Memory B cell (primary cell): ENCODE results near the gene MAST4.

Experiments
- ATAC-seq: fragments of 150-1000 bp; cut with Tn5 transposase; 2 replicates; pipeline ENCODE4 v1.10.0; 2021; ENCODE audit warnings: low read depth, mild to moderate bottlenecking, moderate library complexity
- DNase-seq, 2 donors: peaks; one replicate each; pipeline ENCODE4 v3.0.0; 2022; ENCODE audit warnings: low spot score in 2 of 2
- H3K27ac Mint-ChIP-seq: one replicate; pipeline ENCODE4 v1.8.0; 2022; ENCODE audit warnings: mild to moderate bottlenecking, moderate library complexity, mixed read lengths
- H3K27me3 Mint-ChIP-seq: one replicate; pipeline ENCODE4 v1.8.0; 2022; ENCODE audit warnings: mixed read lengths
- H3K36me3 Mint-ChIP-seq: one replicate; pipeline ENCODE4 v1.8.0; 2022; ENCODE audit warnings: mild to moderate bottlenecking, mixed read lengths
- H3K4me1 Mint-ChIP-seq: one replicate; pipeline ENCODE4 v1.8.0; 2022; ENCODE audit warnings: mixed read lengths
- H3K4me3 Mint-ChIP-seq: one replicate; pipeline ENCODE4 v1.8.0; 2022; ENCODE audit warnings: mild to moderate bottlenecking, moderate library complexity, mixed read lengths
- H3K9me3 Mint-ChIP-seq: one replicate; pipeline ENCODE4 v1.8.0; 2022; ENCODE audit warnings: mixed read lengths

Gene MAST4

DNA sequence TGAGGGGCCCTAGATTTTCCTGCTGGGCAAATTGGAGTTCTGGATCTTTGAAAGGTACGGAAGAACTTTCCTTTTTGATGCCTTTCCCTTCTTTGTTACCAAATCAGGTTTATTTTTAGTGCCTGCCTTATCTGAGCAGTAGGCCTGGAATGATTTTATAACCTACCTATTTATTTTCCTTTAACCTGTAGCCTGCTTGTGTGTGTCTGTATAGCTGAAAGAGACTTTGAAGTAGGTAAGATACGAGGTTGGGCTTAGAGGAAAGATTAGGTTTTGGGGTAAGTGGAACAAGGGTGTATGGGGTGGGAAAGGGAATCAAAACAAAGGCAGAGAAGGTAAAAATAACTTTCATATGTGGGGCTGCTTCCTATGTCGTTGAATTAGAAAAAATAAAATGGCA, 389.2 kb downstream of the MAST4 start:
- Mint-ChIP-seq H3K36me3 (no peaks in the 10 kb centered on the region), H3K27ac (peak overlapping the region; percentile 14), H3K4me1 (peaks cover 4% of the 10 kb centered on the region), H3K27me3 (no peaks in the 10 kb centered on the region), H3K4me3 (no peak overlapping the region), H3K9me3 (no peaks in the 10 kb centered on the region)
- ATAC-seq = no peak
- DNase-seq = no peak

DNA sequence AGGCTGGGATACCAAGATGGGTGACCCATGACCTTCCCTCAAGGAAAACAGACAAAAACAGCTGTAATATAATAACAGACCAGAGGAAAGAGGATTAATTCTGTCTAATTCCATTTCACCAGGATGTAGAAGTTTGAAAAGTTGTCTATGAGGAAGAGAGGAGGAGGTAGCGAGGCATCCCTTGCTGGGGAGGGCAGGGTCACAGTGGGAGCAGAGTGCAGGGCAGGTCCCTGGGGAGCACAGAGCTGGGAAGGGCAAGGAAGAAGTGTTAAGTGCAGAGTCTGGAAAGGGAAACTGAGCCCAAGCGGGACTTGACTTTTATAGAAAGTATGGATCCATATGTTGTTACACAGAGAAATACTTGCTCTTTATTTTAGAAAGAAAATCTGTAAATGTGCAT, 389.8 kb downstream of the MAST4 start:
- Mint-ChIP-seq H3K4me1 (peaks cover 4% of the 10 kb centered on the region), H3K4me3 (no peak overlapping the region), H3K27ac (no peak overlapping the region), H3K27me3 (no peaks in the 10 kb centered on the region), H3K9me3 (no peaks in the 10 kb centered on the region), H3K36me3 (no peaks in the 10 kb centered on the region)
- no peak for ATAC-seq
- no peak for DNase-seq

DNA sequence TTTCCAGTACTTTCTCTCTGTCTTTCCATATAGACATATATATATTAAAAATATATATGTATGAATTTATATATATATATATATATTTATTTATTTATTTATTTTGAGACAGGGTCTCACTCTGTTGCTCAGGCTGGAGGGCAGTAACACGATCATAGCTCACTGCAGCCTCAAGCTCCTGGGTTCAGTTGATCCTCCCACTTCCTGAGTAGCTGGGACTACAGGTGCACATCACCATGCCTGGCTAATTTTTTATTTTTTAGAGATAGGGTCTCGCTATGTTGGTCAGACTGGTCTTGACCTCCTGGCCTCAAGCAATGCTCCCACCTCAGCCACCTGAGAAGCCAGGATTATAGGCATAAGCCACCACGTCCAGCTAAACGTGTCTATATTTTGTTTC, 390.3 kb downstream of the MAST4 start:
- H3K4me3 Mint-ChIP-seq = no peak overlapping the region
- H3K9me3 Mint-ChIP-seq = no peaks in the 10 kb centered on the region
- no peaks in the 10 kb centered on the region for H3K36me3 Mint-ChIP-seq
- ATAC-seq (no peak), DNase-seq (no peak)
- no peaks in the 10 kb centered on the region for H3K27me3 Mint-ChIP-seq
- H3K4me1 Mint-ChIP-seq = peaks cover 4% of the 10 kb centered on the region
- H3K27ac Mint-ChIP-seq = peak overlapping the region; percentile 29

DNA sequence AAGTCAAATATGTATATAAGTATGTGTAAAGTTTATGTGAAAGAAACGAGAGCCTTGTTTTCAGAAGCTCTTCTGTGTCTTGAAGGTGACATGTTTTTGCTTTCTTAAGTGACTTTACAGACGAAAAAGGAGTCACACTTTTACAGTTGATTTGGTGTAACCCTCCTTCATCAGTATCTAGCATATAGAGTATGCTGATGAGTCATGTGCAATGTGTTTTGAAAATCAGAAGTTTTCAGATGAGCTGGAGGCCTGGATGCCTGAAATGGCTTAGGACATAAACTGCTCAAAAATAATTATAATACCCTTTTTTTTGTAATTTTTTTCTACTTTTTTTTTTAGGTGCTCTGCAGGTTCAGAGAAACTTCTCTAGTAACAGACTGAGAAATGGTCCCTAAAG, 390.9 kb downstream of the MAST4 start:
- Mint-ChIP-seq H3K4me1 (peaks cover 4% of the 10 kb centered on the region), H3K9me3 (no peaks in the 10 kb centered on the region), H3K36me3 (no peaks in the 10 kb centered on the region), H3K27ac (peak overlapping the region; percentile 29), H3K27me3 (no peaks in the 10 kb centered on the region), H3K4me3 (no peak overlapping the region)
- DNase-seq = no peak
- no peak for ATAC-seq

DNA sequence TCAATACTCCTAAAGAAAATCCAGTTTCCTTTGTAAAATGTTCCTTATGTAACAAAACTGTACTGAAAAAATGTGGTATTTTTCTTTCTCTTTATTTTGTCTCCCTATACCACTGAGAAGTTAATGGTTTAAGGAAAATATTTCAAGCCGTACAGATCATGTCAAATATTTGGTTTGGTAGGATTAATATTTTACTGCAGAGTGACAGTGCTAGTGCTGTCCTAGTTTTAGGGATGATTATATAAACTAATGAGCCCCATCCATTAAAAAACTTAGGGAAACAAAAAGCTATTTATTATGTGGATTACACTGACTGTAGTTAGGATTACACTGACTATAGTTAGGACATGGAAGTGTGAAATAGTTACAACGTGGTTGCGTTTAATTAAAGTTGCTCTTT, 391.3 kb downstream of the MAST4 start:
- Mint-ChIP-seq H3K27ac (no peak overlapping the region), H3K4me1 (peaks cover 4% of the 10 kb centered on the region), H3K4me3 (no peak overlapping the region), H3K36me3 (no peaks in the 10 kb centered on the region), H3K9me3 (no peaks in the 10 kb centered on the region), H3K27me3 (no peaks in the 10 kb centered on the region)
- DNase-seq = no peak
- ATAC-seq = no peak

DNA sequence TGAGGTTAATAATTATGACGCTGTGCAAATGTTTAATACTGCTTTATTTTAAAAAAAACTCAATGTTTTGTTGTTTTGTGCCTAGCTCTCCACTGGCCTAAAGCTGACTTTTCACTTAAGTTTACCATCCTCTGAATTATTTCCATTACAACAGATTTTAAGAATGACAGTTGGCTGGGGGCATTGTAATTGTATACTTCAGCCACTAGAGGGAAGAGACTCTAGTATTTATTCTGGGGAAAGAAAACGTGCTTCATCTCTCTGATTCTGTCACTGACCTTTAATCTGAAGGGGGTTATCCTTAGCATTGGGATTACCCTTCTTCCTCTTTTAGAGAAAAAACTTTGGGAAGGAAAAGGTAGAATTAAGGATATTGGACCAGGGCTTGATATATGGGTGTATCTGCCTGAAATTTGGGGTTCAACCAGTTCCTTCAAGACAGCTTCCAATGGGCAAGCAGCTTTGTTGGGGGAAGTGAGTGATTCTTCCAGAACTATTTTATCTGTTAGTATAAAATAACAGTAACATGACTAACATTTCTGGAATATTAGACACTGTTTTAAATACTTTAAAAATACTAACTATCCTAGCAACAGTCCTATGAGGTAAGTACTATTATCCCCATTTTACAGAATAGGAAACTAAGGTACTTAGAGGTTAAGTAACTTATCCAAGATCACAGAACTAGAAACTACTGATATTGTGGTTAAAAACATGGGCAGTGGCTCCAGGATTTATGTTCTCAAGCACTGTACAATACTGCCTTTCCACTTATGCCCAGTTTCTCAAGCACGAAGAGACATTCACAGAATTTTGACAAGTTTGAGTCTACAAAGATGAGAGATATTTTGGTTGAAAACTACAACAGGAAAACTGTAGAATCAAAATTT, 392.0 kb downstream of the MAST4 start:
- H3K4me1 Mint-ChIP-seq = peaks cover 4% of the 10 kb centered on the region
- H3K9me3 Mint-ChIP-seq = no peaks in the 10 kb centered on the region
- DNase-seq (peak in 1 of 2 donors; percentile 9), ATAC-seq (peak; percentile 66)
- no peak overlapping the region for H3K27ac Mint-ChIP-seq
- no peaks in the 10 kb centered on the region for H3K27me3 Mint-ChIP-seq
- no peaks in the 10 kb centered on the region for H3K36me3 Mint-ChIP-seq
- no peak overlapping the region for H3K4me3 Mint-ChIP-seq

DNA sequence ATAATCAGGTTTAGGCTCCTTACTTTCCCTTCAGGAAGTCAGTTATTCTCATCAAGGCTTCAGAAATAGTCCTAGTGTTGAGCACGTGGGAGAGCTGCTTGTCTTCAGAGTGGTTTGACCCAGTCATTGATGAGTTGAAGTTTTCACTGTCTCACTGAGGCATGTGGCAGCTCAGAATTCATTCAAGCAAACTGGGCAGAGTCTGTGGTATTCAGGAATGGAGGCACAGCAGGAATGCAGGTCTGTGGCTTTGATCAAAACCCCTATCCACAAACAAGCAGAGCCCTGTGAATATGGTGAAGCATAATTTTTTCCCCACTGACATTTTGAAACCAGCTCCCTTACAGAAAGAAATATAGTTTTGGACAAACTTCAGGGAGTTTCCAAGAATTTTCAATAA, 393.1 kb downstream of the MAST4 start:
- Mint-ChIP-seq H3K36me3 (no peaks in the 10 kb centered on the region), H3K4me3 (no peak overlapping the region), H3K27ac (no peak overlapping the region), H3K27me3 (peaks cover 2% of the 10 kb centered on the region), H3K4me1 (peaks cover 4% of the 10 kb centered on the region), H3K9me3 (no peaks in the 10 kb centered on the region)
- no peak for ATAC-seq
- no peak for DNase-seq

DNA sequence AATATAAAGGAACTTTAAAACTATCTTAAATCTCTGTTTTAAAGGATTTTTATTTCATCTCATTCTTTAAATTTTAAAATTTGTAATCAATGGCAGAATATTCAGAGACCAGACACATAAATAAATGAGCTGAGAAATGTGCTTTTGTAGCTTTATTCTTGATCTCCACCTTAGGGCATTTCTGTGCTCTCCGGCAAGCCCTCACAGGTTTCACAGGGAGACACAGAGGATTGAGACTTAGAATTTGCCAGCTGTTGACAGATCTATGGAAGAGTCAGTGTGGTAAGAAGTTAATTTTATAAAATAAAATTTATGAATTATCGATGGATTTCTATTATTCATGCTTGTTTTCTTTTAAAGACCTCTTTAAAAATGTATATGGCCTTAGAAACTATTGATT, 393.6 kb downstream of the MAST4 start:
- ATAC-seq (no peak), DNase-seq (no peak)
- H3K36me3 Mint-ChIP-seq = no peaks in the 10 kb centered on the region
- H3K27ac Mint-ChIP-seq = no peak overlapping the region
- H3K4me1 Mint-ChIP-seq = peaks cover 4% of the 10 kb centered on the region
- no peak overlapping the region for H3K4me3 Mint-ChIP-seq
- no peaks in the 10 kb centered on the region for H3K9me3 Mint-ChIP-seq
- H3K27me3 Mint-ChIP-seq = peaks cover 2% of the 10 kb centered on the region

DNA sequence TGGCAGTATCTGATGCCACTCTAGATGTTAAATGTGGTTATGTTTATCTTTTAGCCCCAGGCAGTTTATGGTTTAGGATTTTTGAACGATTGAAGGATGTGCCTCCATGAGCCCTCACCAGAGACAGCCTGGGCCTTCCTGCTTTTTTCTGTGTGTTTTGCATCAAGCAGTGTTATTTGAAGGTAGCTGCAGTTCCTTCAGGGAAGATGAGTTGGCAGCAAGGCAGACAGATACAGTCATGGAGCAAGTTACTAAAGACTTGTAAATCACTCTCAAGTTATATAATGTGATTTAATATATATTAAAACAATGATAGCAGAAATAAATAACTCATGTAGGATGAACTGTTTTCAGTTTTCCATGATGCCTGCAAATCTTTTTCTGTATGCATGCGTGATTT, 395.6 kb downstream of the MAST4 start:
- H3K27ac Mint-ChIP-seq = no peak overlapping the region
- DNase-seq (no peak), ATAC-seq (no peak)
- no peaks in the 10 kb centered on the region for H3K9me3 Mint-ChIP-seq
- H3K4me1 Mint-ChIP-seq = no peaks in the 10 kb centered on the region
- no peaks in the 10 kb centered on the region for H3K36me3 Mint-ChIP-seq
- peaks cover 2% of the 10 kb centered on the region for H3K27me3 Mint-ChIP-seq
- no peak overlapping the region for H3K4me3 Mint-ChIP-seq

DNA sequence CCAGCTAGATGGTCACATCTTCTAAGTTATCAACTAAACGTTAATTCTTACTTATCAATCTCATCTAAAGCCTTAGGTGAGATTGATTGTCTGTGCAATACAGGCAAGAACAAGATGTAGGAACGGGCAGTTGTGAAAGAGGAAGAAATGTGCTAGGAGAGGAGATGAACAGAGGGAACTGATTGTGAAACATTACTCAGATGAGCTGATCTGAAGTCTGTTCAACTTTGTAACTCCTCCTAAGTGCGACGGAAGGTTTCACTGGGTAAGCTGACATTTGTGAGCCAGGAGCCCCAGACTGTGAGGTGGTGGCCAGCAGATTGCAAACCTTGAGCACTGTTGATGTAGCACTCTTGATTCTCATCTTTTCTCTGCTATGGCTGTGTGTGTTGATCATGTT, 396.4 kb downstream of the MAST4 start:
- Mint-ChIP-seq H3K4me1 (no peaks in the 10 kb centered on the region), H3K9me3 (no peaks in the 10 kb centered on the region), H3K36me3 (no peaks in the 10 kb centered on the region), H3K27ac (no peak overlapping the region), H3K4me3 (no peak overlapping the region), H3K27me3 (peaks cover 2% of the 10 kb centered on the region)
- DNase-seq (no peak), ATAC-seq (no peak)

DNA sequence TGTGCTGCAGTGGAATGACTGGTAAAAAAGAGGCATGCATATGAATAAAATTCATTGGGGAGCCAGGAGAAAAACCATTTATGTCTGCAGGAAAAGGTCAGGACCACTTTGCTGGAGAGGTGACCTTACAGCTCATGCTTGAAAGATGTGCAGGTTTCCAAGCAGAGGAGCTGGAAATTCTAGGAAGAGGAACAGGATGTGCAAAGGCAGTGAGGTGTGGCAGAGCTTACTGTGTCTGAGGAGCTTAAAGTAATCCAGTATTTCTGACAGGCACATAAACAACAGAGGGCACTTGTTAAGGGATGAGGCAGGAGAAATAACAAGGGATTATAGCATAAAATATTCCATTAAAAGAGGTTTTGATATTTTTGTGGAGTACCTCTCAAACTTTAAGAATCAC, 397.3 kb downstream of the MAST4 start:
- no peak for DNase-seq
- Mint-ChIP-seq H3K27me3 (peaks cover 2% of the 10 kb centered on the region), H3K4me3 (no peak overlapping the region), H3K9me3 (no peaks in the 10 kb centered on the region), H3K27ac (no peak overlapping the region), H3K36me3 (no peaks in the 10 kb centered on the region), H3K4me1 (no peaks in the 10 kb centered on the region)
- ATAC-seq = no peak

DNA sequence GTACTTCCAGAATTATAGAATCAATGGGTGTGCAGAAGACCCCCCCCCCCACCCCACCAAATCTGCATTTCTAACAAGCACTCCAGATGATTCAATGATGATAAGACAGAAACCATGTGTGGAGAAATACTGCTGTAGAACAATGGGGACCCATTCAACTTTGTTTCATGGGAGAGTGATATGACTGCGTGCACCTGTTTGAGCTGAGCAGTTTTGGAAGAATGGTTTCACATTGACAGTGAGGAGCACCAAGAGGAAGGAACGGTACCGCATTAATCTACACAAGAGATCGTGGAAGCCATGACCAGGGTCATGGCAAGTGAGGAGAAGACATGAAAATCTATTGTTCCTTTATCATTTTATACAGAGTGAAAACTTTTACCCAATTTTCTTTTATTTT, 397.7 kb downstream of the MAST4 start:
- H3K27me3 Mint-ChIP-seq = peaks cover 2% of the 10 kb centered on the region
- H3K9me3 Mint-ChIP-seq = no peaks in the 10 kb centered on the region
- H3K36me3 Mint-ChIP-seq = no peaks in the 10 kb centered on the region
- H3K27ac Mint-ChIP-seq = no peak overlapping the region
- no peak for DNase-seq
- ATAC-seq = no peak
- no peaks in the 10 kb centered on the region for H3K4me1 Mint-ChIP-seq
- H3K4me3 Mint-ChIP-seq = no peak overlapping the region

DNA sequence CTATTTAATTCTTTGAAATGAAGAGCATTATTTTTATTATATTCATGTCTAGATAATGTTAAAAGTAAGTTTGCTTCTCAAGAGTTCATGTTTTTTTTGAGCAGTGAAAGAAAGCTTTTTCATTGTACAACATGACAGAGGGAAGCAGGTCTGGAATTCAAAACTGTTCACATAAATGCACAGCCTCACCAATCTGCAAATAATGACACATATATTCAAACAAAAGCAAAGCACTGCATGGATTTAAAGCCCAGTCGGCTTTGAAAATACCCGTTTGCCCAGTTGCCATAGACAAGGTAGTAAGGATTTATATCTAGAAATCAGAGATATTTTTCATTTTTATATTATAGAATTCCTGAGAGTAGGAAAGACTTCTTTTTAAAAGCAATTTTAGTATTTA, 398.6 kb downstream of the MAST4 start:
- DNase-seq = no peak
- no peaks in the 10 kb centered on the region for H3K4me1 Mint-ChIP-seq
- no peak for ATAC-seq
- no peaks in the 10 kb centered on the region for H3K36me3 Mint-ChIP-seq
- no peak overlapping the region for H3K4me3 Mint-ChIP-seq
- H3K27ac Mint-ChIP-seq = no peak overlapping the region
- H3K27me3 Mint-ChIP-seq = peaks cover 2% of the 10 kb centered on the region
- H3K9me3 Mint-ChIP-seq = no peaks in the 10 kb centered on the region

DNA sequence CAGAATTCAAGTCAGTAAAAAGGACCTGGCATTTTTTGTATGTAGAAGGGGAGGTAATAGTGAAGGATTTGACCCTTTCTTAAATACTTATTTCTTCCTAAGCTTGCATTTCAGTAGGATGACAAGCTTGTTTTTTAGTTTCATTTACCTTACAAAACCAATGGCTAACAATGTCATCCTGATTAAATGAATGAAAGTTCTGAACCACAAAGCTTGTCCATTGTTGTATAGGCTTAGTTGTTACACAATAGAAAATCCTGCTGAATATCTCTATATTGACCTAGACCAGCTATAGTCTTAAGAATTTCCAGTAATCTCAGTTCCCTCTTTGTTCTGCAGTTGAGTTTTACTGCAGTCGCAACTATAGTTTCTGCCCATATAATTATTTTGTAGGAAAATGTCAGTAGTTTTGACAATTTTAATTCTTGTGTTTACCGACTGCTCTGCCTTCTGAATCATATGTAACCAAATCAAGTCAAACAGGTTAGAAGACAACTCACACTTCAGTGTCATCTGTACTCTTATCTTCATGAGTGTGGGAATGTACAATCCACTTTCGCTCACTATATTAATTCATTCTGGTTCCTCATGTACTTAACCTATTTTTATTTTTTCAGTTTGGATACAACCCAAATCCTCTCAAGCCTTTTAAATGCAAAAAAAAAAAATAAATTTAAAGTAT, 404.7 kb downstream of the MAST4 start:
- Mint-ChIP-seq H3K36me3 (no peaks in the 10 kb centered on the region), H3K4me1 (peaks cover 11% of the 10 kb centered on the region), H3K27ac (peak overlapping the region; percentile 45), H3K4me3 (no peak overlapping the region), H3K27me3 (no peaks in the 10 kb centered on the region), H3K9me3 (no peaks in the 10 kb centered on the region)
- DNase-seq (no peak), ATAC-seq (no peak)
